GM12865 (cell line): ENCODE results near the gene YWHAG.

Experiments used
- DNase-seq: peaks from one replicate; pipeline ENCODE4 v3.0.0; 2010; ENCODE audit warnings: low read depth
- H3K4me3 ChIP-seq: 2 replicates; pipeline ENCODE4 v1.5.1; 2011; ENCODE audit warnings: mild to moderate bottlenecking, low read depth, low read length, control low read depth
- CTCF ChIP-seq: IDR thresholded peaks from 2 replicates; pipeline ENCODE4 v1.5.1; 2011; ENCODE audit warnings: low read length, control low read depth, low read depth, inconsistent platforms; ENCODE audit not compliant: insufficient read depth; ENCODE audit errors: missing control alignments

The YWHAG gene

GRCh38 chr7:76330261-76330660 is 28.5 kb downstream of the YWHAG start:
- H3K4me3 ChIP-seq, result no peak overlapping the region
- no peak for TF ChIP-seq CTCF
- DNase-seq, result no peak

GRCh38 chr7:76329479-76329878 is 29.3 kb downstream of the YWHAG start:
- DNase-seq, result no peak
- no peak for TF ChIP-seq CTCF
- no peak overlapping the region for H3K4me3 ChIP-seq

DNA sequence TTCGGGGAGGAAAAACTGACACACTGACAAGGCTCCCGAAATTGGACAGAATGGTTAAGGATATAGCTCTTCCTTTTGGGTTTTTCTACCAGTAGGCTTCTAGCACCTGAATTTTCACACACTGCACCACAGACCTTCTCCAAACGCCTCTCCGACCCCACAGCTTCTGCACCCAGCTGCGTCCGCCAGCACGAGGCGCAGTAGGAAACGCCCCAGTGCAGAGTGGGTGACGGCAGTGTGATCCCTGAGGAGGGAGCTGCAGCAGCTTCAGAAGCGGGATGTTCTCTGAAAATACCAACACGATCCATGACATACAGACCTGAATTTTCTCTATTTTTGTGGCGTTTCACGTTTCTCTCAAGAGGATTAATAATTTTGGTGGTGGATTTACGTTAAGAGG is 30.4 kb downstream of the YWHAG start:
- DNase-seq, result no peak
- no peak for TF ChIP-seq CTCF
- H3K4me3 ChIP-seq, result no peak overlapping the region

DNA sequence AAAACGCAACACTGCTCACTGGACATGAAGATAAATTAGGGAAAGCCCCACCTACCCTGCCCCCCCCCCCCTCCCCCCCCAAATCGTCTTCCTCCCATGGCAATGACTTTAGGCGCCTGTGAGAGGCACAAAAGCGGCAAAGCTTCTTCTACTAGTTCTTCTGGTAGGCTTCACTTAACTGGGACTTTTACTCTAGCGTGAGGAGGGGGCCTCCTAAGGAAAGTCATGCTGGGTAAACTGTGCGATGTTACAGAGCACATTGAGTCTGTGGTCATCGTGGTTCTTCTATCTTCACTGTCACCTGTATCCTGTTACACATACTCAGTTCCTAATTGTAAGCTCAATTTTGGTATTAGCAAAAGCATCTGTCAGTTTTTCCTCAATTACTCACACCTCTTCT is 31.2 kb downstream of the YWHAG start:
- DNase-seq, result no peak
- no peak for TF ChIP-seq CTCF
- no peak overlapping the region for H3K4me3 ChIP-seq

DNA sequence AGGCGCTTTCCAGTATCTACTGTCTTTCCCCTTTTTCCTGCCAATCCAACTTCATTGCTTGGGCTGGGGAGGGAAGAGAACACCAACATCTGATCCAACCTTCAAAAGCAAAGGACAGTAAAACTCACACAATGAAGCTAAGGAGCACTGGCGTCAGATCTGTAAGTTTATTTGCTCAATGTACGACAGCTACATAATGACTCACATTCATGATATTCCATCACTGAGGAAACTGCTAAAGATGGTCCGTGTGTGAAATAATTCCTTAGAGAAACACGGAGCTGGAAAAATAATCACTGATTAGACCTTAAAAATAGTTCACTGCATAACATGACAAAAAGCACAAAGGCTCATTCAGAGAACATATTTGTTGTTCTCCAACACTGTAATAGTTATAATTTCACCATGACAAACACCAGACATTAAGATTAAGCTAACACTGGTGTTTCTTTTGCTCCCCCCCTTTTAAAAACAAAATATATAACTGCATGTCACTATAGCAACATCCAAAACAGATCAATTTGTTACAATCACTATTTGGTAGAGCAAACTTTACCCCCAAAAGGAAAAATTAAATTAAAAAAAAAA is 32.1 kb downstream of the YWHAG start:
- TF ChIP-seq CTCF, result no peak
- H3K4me3 ChIP-seq, result no peak overlapping the region
- DNase-seq, result no peak

DNA sequence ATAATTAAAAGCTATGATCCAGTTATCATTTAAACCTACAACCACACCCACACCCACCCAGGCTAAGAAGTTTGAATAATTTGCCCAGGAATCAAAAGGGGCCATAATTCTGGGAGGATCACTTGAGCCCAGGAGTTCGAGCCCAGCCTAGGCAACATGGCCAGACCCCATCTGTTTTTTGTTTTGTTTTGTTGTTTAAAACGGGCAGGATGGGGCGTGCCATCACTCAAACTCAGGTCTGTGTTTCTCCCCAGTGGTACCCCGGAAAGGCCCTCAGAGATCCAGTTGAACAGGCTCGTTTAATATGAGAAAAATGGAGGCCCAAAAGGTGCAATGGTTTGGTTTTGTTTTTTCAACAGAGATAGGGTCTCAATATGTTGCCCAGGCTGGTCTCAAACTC is 33.0 kb downstream of the YWHAG start:
- TF ChIP-seq CTCF, result no peak
- no peak overlapping the region for H3K4me3 ChIP-seq
- DNase-seq, result no peak

GRCh38 chr7:76325092-76325491 is 33.7 kb downstream of the YWHAG start:
- H3K4me3 ChIP-seq, result no peak overlapping the region
- DNase-seq, result no peak
- no peak for TF ChIP-seq CTCF
